ENCODE measurements around the gene OCIAD2.
"Not testable (repeated sequence)": the region's sequence is repeated elsewhere in the genome, so short reads cannot be mapped to it uniquely, and the experiment has no call there.

OCIAD2 gene

DNA sequence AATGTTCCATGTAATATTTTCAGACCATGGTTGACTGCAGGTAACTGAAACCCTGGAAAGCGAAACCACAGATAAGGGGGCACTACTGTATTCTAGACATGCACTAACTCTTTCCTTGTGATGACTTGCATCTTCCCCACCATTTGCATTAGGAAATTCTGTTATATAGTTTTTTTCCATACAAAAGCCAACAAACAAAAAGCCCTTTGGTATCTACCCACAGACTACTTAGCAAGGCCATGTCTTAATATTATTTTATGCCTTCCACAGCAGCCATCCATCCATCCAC is 52.2 kb downstream of the OCIAD2 start:
- DNase-seq (ENCODE audit: low read depth in 2 of 2) = no peak

DNA sequence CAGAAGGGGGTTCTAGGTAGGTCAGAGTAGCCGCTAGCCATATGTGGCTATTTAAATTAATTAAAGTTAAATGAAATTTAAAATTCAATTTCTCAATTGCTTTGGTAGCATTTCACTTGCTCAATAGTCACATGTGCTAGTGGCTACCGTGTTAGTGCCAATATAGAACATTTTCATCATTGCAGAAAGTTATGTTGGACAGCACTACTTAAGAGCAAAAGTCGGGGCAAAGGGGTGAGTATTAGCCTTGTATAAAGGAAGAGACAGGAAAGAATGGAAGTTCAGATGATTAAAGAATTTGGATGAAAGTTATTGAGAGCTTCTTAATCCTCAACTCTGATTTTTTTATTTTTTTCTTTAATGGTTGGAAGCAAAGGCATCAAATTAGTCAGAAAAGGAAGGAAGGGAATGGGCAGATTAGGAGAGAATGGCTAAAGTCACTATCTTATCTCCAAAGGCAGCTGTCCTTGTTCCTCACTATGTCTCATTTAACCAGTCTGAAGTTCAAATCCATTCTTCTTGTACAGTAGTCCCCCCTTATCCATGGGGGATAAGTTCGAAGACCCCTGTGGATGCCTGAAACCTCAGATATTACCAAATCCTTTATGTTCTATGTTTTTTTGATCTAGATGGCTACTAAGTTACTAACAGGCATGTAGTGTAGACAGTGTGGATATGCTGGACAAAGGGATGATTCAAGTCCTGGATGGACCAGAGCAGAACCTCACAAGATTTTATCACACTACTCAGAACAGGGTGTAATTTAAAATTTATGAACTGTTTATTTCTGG is 52.8 kb downstream of the OCIAD2 start:
- no peak for DNase-seq (ENCODE audit: low read depth in 2 of 2)

DNA sequence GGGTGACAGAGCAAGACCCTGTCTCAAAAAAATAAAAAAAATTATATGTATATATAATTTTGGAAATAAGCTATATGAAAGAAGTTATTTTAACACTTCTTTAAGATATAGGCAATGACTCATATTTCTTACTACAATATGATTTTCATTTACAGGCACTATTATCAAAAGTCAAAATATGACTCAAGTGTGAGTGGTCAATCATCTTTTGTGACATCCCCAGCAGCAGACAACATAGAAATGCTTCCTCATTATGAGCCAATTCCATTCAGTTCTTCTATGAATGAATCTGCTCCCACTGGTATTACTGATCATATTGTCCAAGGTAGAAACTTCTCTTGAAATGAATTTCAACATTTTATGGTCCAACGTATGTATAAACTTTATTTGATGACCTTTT is 54.9 kb downstream of the OCIAD2 start:
- no peak for DNase-seq (ENCODE audit: low read depth in 2 of 2)

DNA sequence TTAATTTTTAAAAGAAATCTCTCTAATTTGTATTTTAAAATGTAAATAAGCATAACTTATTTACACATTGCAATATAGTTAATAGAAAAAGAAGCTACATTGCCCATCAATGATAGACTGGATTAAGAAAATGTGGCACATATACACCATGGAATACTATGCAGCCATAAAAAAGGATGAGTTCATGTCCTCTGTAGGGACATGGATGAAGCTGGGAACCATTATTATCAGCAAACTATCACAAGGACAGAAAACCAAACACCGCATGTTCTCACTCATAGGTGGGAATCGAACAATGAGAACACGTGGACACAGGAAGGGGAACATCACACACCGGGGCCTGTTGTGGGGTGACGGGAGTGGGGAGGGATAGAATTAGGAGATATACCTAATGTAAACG is 57.8 kb downstream of the OCIAD2 start:
- DNase-seq (ENCODE audit: low read depth in 2 of 2) = not testable (repeated sequence)

DNA sequence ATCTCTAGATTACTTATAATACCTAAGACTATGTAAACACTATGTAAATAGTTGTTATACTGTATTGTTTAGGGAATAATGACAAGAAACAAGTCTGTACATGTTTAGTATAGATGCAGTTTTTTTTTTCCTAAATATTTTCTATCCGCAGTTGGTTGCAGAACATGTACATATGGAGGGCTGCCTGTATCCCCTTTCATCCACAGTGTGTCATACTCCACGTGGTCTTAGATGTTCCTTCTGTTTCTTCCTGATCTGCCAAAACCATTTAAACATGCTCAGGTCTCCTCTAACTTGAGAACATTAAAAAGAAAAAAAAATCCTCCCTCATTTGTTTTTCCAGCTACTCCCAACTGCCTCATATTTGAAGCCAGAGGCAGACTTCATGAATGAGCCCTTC is 61.7 kb downstream of the OCIAD2 start:
- no peak for DNase-seq (ENCODE audit: low read depth in 2 of 2)

DNA sequence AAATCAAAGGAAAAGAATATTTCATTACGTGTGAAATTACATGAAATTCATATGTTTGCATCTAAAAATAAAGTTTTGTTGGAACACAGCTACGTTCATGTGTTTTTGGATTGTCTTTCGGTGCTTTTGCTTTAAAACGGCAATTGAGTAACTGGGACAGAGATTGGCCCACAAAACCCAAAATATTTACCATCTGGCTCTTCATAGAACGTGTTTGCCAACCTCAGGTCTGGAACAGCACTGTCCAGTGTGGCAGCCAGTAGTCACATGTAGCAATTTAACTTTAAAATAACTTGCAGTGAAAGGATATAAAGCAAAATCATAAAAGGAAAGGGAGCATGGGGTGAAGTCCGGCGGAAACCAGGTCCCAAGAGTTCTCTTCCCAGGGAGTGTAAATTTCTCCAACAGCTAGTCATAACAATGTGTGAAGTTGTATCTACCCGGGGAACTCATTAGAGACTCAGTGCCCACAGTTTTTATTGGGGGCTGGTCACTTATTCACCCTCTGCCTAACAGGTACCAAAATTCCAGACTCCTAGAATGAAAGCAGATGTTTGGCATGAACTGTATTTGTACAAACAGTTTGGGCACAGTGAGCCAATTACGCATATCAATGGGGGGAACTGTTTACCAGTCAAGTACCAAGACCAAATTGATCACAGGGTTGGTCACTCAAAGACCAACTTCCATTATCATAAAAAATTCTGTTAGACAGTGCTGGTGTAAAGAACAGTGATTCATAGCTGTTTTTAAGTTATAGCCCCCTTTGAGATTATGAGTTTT is 65.3 kb downstream of the OCIAD2 start:
- DNase-seq (ENCODE audit: low read depth in 2 of 2) = no peak

DNA sequence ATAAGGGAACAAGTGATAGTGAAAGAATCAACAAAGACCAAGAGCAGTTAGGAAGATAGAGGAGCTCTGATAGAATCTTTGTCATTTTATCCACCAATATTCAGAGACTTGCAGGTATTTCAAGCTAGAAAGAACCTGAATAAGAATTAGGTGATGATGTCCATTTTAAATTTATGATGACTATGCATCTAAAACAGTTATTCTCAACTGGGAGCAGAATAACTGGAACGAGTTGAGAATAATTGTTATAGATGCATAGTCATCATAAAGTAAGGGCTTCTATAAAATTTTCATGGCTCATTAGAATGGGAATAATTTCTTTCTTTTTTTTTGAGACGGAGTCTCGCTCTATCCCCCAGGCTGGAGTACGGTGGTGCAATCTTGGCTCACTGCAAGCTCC is 69.9 kb downstream of the OCIAD2 start:
- no peak for DNase-seq (ENCODE audit: low read depth in 2 of 2)

Data from stimulated activated CD4-positive, alpha-beta T cell treated with anti-CD3 and anti-CD28 coated beads, Interleukin-1b, Interleukin-23, amount 100 ng/mL, for 4 hours (primary cell).